ENCODE measurements around the gene AFMID. TPM values are rescaled to one million over a fixed set of nuclear protein-coding genes. Genes with fewer than 3 reads are reported as not detected.
A peak's percentile ranks its signal among the peaks of the same experiment; 100 is the strongest.

The AFMID gene
- total and polyA plus RNA-seq, 2 of the 13 experiments (the other 11 are each of a cell fraction or from before 2014, with no cell fraction given), result 249 to 270 TPM

DNA sequence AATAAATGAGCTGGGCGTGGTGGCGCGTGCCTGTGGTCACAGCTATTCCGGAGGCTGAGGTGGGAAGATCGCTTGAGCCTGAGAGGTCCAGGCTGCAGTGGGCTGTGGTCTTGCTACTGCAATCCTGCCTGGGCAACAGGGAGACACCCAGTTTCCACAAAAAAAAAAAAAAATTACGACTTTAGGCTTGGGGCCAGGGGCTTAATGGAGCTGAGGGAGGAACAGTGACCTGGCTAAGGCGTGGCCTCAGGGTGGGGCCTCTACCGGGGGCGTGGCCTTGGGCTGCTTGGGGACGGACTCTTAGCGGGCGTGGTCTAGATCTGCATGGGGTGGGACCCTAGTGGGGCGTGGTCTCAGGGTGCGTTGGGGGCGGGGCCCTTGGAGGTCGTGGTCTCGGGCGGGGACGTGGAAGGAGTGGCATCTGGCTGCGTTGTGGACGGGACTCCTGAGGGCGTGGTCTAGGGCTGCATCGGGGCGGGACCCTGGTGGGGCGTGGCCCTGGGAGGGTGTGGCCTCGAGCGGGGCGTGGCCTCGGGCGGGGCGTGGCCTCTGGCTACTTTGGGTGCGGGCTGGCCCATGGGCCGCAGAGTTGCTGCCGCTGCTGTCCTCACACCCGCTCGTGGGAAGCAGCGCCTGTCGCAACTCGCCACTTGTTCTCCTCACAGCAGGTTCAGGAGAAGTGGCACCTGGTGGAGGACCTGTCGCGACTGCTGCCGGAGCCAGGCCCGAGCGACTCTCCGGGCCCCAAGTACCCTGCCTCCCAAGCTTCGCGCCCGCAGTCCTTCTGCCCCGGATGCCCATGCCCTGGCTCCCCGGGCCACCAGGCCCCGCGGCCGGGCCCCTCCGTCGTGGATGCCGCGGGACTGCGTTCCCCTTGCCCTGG lies 46.8 kb upstream of the AFMID start (continued):
- TF ChIP-seq, protein P1, sequence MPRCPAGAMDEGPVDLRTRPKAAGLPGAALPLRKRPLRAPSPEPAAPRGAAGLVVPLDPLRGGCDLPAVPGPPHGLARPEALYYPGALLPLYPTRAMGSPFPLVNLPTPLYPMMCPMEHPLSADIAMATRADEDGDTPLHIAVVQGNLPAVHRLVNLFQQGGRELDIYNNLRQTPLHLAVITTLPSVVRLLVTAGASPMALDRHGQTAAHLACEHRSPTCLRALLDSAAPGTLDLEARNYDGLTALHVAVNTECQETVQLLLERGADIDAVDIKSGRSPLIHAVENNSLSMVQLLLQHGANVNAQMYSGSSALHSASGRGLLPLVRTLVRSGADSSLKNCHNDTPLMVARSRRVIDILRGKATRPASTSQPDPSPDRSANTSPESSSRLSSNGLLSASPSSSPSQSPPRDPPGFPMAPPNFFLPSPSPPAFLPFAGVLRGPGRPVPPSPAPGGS (CRISPR knock-in tag; IDR thresholded peaks at IDR 0.05), result peak; percentile 65; the same call in 1 of the 2 replicates
- TF ChIP-seq CHD2 (IDR thresholded peaks at IDR 0.05; ENCODE audit: low read depth, low read length) (no peak), KLF16 (CRISPR knock-in tag; IDR thresholded peaks at IDR 0.05) (peak in 1 of 2 experiments; percentile 44; a peak in 1 of 4 replicates), CREM (IDR thresholded peaks at IDR 0.05) (peak; percentile 20; the same call in 1 of the 2 replicates), CREM (CRISPR knock-in tag; IDR thresholded peaks at IDR 0.05) (no peak), IRF1 (CRISPR knock-in tag; IDR thresholded peaks at IDR 0.05; ENCODE audit: low read depth) (no peak), ZBTB7B (CRISPR knock-in tag; IDR thresholded peaks at IDR 0.05) (no peak), THYN1 (CRISPR knock-in tag; IDR thresholded peaks at IDR 0.05; ENCODE audit: borderline replicate concordance, low read depth) (no peak), ZNF382 (CRISPR knock-in tag; IDR thresholded peaks at IDR 0.05; ENCODE audit: borderline replicate concordance) (no peak), ZNF468 (CRISPR knock-in tag; IDR thresholded peaks at IDR 0.05) (no peak), ZNF773 (CRISPR knock-in tag; IDR thresholded peaks at IDR 0.05; ENCODE audit: borderline replicate concordance) (no peak), SP140L (CRISPR knock-in tag; IDR thresholded peaks at IDR 0.05; ENCODE audit: borderline replicate concordance) (no peak), EED (CRISPR knock-in tag; IDR thresholded peaks at IDR 0.05) (no peak), NFE2 (CRISPR knock-in tag; IDR thresholded peaks at IDR 0.05) (no peak)
- TF ChIP-seq, protein P2, sequence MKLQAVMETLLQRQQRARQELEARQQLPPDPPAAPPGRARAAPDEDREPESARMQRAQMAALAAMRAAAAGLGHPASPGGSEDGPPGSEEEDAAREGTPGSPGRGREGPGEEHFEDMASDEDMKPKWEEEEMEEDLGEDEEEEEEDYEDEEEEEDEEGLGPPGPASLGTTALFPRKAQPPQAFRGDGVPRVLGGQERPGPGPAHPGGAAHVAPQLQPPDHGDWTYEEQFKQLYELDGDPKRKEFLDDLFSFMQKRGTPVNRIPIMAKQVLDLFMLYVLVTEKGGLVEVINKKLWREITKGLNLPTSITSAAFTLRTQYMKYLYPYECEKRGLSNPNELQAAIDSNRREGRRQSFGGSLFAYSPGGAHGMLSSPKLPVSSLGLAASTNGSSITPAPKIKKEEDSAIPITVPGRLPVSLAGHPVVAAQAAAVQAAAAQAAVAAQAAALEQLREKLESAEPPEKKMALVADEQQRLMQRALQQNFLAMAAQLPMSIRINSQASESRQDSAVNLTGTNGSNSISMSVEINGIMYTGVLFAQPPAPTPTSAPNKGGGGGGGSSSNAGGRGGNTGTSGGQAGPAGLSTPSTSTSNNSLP (IDR thresholded peaks at IDR 0.05; ENCODE audit: low read depth, low read length), result no peak
- TF ChIP-seq, protein P3, sequence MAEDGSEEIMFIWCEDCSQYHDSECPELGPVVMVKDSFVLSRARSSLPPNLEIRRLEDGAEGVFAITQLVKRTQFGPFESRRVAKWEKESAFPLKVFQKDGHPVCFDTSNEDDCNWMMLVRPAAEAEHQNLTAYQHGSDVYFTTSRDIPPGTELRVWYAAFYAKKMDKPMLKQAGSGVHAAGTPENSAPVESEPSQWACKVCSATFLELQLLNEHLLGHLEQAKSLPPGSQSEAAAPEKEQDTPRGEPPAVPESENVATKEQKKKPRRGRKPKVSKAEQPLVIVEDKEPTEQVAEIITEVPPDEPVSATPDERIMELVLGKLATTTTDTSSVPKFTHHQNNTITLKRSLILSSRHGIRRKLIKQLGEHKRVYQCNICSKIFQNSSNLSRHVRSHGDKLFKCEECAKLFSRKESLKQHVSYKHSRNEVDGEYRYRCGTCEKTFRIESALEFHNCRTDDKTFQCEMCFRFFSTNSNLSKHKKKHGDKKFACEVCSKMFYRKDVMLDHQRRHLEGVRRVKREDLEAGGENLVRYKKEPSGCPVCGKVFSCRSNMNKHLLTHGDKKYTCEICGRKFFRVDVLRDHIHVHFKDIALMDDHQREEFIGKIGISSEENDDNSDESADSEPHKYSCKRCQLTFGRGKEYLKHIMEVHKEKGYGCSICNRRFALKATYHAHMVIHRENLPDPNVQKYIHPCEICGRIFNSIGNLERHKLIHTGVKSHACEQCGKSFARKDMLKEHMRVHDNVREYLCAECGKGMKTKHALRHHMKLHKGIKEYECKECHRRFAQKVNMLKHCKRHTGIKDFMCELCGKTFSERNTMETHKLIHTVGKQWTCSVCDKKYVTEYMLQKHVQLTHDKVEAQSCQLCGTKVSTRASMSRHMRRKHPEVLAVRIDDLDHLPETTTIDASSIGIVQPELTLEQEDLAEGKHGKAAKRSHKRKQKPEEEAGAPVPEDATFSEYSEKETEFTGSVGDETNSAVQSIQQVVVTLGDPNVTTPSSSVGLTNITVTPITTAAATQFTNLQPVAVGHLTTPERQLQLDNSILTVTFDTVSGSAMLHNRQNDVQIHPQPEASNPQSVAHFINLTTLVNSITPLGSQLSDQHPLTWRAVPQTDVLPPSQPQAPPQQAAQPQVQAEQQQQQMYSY (CRISPR knock-in tag; IDR thresholded peaks at IDR 0.05), result peak; percentile 95
- TF ChIP-seq, protein P4, sequence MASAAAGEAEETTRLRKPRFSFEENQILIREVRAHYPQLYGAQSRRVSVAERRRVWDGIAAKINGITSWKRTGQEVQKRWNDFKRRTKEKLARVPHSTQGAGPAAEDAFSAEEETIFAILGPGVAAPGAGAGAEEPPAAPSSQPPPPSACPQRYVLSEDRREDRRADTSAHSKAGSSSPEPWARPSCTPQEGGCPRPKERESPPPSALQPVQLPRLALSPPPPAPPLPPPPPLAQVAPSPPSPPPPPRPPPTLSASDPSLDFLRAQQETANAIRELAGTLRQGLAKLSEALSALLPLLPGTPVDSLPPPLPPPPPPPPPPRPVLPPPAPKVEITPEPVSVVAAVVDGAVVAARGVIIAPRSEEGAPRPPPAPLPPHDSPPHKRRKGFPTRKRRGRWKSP (CRISPR knock-in tag; IDR thresholded peaks at IDR 0.05), result no peak
- TF ChIP-seq, protein P5, sequence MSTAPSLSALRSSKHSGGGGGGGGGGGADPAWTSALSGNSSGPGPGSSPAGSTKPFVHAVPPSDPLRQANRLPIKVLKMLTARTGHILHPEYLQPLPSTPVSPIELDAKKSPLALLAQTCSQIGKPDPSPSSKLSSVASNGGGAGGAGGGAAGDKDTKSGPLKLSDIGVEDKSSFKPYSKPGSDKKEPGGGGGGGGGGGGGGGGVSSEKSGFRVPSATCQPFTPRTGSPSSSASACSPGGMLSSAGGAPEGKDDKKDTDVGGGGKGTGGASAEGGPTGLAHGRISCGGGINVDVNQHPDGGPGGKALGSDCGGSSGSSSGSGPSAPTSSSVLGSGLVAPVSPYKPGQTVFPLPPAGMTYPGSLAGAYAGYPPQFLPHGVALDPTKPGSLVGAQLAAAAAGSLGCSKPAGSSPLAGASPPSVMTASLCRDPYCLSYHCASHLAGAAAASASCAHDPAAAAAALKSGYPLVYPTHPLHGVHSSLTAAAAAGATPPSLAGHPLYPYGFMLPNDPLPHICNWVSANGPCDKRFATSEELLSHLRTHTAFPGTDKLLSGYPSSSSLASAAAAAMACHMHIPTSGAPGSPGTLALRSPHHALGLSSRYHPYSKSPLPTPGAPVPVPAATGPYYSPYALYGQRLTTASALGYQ (CRISPR knock-in tag; IDR thresholded peaks at IDR 0.05), result no peak

Measured in HepG2 (cell line).